NCI-H2227 treated with DMSO at 0.1 percent for 48 hours (cell line): Measurements from ENCODE around the gene TP63.

Experiments
- DNase-seq: peaks from one replicate; lab custom pipeline; 2025; lab: John Stamatoyannopoulos, UW

The TP63 gene

DNA sequence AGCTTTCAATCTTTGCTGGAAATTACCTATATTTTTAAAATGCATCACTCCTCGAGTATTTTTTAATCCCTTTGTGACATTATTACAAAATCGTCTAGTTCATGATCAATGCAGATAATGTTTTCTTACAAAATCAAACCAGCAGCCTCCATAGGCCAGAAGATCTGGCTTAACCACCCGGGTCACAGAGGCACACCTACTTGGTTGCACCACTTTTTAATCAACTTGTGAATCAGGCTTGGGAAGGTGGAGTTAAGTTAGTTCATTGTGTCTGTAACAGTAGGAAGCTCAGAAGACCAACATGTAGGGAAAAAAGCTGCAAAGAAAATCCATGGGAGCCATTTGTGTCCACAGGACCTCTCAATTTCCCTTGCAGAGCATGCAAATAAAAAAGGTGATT lies 148.0 kb downstream of the TP63 start:
- no peak for DNase-seq

DNA sequence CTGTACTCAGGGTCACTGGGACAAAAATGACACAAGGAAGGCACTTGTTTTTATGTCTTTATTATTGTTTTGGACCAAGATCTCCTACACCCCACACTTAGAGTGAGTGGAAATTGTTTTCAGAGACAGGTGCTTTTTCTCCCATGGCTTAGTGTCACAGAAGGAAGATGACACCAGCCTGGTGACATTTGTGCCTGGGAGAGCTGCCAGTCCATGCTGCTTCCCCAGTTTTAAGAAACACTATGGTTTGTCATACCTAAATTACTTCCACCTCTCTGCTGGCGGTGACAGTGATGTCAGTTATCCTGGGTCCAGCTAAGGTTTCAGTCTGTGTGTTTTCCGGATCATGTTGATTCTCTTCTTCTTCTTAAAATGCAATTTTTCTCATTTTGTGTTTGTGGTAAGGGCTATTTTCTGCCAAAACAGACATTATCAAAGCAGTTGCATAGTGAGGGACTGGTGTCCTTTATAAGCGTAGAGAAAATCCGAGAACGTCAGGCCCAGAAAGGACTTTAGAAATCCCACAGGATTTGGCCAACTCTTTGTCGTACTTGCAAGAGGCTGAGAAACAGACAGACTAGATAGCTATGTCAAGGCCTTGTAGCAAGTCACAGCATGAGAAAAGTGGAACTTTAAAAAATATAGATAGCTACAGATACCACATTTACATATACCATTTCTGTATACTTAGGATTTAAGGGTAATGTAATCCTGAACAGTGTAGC lies 149.5 kb downstream of the TP63 start:
- no peak for DNase-seq

DNA sequence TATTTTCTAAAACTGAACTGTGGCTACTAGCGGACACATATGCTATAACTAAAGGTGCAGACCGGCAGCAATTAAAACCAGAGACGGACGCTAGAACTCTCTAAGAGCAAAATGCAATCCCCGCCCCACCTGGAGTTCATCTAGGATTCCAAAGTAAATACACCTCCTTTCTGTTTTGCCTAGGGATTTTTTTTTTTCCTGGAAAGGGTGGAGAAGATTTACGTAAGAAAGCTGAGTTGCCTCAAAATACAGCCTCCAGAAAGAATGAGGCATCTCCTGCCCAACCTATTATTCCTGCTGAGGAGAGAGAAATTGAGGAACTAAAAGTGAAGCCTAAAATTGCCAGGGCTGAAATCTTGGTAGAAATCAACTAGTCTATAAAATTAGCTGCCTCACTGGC lies 150.2 kb downstream of the TP63 start:
- no peak for DNase-seq

DNA sequence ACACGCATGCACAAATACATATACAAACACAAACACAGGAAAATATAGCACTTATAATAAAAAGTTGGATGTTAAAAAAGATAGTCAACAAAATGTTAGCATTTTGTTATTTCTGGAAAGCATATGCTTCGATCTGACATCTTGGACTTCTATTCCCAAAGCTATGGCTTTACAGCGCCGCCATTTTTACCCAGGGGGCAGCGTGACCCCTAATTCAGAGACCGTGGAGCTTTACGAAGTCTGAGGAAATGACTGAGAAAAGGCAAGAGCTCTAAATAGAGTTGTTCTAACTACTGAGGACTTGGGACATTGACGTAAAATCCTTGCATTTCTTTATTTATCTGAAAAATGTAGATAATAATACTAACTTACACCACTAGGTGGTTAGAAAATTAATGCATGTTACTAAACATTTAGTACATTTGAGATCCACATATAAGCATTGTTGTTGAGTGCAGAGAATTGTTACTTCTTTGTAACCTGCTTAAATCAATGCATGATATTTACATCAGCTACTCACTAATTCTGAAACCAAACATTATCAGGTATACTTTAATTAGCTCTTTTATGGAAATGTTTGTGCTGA lies 155.4 kb downstream of the TP63 start:
- DNase-seq = no peak

DNA sequence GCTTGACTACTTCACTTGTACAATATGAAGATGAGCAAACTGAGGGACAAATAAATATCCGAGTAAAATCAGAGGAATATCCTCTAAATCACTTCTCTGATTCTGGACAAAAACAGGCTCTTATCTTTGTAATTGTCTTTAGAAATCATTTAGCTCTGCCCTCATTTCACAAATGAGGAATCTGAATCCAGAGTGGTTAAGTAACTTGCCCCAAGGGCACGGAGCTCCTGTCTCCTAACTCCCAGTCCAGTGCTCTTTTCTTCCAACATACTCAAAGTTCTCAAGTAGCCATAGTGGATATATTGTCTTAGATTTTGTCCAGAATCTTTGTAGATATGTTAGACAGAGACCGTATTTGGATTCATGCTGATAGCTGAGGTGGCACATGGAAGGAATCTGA lies 156.0 kb downstream of the TP63 start:
- no peak for DNase-seq

DNA sequence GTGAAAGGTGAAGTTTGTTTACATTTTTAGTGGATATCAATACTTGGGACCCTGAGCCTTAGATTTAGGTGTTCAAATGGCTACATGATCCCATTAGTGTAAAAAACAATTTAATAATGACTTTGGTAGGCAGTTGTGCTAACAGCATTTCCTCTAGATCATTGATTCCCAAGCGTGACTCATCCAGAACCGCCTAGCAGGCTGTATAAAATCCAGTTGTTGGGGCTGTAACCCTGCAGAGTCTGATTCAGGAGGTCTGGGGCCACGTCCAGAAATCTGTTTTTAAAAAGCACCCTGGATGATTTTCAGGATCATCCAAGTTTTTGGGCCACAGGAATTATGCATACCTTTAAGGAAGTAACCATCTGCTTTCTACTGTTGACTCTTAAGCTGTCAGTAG lies 156.4 kb downstream of the TP63 start:
- no peak for DNase-seq

DNA sequence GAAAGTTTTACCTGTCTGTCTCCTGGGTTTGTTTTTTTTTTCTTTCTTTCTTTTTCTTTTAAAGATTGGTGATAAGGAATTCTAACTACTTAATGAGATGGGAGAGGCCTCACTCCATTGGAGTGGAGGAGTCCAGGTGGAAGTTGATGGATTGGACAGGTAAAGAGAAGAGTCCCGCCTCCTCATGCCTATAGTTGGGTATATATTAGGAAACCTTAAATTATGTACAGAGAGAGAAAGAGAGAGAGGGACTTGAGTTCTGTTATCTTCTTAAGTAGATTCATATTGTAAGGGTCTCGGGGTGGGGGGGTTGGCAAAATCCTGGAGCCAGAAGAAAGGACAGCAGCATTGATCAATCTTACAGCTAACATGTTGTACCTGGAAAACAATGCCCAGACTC lies 158.2 kb downstream of the TP63 start:
- no peak for DNase-seq

DNA sequence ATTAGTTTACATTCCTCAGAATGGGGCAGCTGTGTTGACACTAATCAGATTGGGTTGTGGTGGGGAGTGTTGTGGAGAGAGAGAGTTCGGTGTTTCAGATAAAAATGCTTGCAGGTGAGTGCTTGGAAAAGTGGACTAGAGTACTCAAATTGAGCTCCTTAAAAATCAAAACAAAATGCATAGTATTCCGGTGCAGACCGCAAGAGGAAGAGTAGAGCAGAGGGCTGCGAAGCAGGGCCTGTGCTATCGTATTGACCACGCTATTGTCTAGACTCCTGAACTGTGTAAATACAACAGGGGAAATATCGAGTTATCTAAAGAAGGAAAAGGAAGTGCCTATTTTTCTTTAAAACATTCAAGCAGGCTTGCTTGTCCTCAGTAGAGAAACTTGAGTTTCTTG lies 159.5 kb downstream of the TP63 start:
- no peak for DNase-seq

DNA sequence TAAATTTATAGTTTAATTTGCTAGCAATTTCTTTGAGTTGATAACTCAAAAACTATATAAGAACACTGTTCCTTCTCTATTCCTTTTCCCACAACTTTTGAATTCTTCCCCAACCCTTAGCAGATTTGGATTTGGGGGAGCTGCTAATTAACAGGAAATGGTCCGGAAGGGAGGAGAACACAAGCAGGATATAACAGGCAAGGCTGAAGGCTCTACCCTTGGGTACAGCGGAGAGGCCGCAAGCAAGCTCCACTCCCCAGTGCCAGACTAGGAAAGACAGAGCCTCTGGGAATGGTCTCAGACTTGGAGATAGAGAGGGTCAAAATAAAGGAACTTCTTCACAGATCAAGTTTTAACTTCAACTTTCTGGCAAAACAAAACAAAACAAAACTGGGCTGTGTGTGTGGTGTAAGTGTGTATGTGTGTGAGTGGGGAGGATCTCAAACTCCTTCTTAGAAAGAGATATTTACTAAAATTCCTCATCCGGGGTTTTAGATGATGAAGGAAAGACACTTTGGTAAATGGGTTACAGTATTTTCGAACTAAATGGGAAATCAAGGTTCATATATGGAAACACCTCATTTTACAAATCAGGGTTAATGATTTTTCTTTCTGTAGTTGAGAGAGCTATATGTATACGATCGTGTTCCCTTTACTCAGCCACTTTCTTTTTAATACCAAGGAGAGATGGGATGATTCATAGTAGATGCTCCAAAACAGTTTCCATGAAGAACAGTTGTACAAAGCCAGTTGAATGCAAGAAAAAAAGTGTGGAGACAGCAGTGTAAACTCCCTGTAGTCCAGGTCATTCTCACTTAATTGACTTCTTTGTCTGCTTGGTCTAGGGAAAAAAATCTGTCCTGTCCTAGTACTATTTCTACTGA lies 161.1 kb downstream of the TP63 start:
- DNase-seq = no peak

DNA sequence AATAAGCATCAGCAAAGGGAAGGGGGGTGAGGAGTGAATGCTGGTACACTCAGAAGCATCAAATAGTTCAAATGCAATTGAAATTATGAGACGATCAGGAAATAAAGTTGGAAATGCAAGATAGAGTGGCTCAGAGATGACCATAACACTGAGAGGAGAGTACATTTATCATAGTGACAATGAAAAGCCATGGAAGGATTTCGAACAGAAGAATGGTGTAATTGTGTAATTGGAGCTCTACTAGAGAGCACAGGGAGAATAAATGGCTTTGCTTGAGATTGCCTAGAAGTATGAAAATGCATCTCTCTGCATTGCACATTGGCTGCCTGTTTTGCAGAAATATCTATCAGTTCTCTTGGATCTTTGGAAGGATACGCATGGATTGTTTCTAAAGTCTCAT lies 163.3 kb downstream of the TP63 start:
- DNase-seq = no peak

DNA sequence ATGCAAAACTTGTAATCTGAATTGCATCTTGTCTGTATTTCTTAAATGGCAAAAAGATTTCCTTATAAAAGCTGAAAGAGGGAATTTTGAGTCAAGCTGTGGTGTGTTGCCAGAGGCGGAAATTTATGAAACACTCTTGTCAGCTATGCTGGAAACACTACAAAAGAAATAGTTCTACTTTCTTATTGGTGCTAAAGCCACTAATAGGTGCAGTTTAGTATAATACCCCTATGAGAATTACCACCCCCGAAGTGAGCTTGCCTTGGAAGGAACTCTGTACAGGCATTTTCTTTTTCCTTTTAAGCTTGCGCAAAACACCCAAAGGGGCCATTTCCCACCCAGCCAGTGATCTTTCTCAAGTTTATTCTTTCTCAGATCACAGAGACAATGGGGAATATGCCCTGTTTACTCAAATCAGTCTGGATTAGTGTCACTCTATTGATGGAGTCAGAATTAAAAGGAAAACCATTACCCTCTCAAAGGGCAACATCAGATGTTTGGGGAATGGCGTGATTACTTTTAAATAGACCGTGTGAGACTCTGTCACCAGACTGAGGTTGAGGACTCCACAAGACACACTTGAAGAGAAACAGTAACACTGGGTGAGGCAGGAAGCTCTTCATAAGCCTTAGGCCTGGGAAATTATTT lies 166.0 kb downstream of the TP63 start:
- DNase-seq = no peak

DNA sequence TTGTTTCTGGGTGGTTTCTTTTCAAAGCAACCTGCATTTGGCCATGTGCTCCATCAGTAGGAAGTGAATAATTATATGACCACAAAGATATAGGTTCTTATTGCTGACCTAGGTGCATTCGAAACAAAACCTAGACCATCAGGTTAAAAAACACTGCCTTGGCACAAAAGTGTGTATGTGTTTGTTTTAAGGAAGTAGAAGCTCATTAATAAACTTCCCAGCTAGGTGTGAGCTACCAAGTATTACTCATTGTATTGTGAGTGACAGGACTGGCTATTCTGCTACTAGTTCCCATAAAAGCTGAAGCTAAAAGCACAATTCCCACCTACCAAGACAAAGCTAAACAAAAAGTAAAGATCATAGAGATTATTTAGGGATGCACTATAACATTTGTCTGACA lies 168.2 kb downstream of the TP63 start:
- no peak for DNase-seq

DNA sequence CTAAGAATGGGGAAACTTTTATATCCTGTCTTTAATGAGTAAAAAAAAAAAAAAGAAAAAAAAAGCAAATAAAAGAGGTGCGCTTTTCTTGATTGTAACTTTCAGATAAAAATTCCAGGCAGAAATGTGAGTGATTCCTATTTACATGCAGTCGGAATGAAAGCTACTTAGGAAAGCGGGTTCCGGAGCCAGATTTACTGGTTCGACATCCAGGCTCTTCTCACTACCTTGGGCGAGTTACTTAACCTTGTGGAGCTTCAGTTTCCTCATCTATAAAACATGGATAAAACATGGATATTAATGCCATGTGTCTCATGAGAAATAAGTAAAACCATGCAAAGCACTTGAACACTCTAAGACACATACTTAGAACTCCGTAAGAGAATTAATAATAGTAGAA lies 169.2 kb downstream of the TP63 start:
- DNase-seq = no peak

DNA sequence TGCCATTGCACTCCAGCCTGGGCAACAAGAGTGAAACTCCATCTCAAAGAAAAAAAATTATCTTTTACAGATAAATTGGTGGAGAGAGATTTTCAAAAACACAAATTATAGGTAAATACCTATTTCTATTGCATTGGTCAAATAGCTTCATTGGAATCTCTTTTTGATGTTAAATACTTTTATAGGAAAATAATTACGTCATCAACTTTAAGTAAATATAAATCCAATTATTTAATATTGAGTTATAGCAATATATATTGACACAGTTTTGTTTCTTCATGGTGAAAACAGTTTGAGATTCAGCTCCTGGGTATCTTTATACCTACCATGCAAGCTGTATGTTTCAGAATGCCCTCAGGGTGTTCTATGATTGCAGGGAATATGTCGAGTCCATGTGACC lies 172.1 kb downstream of the TP63 start:
- DNase-seq = no peak

DNA sequence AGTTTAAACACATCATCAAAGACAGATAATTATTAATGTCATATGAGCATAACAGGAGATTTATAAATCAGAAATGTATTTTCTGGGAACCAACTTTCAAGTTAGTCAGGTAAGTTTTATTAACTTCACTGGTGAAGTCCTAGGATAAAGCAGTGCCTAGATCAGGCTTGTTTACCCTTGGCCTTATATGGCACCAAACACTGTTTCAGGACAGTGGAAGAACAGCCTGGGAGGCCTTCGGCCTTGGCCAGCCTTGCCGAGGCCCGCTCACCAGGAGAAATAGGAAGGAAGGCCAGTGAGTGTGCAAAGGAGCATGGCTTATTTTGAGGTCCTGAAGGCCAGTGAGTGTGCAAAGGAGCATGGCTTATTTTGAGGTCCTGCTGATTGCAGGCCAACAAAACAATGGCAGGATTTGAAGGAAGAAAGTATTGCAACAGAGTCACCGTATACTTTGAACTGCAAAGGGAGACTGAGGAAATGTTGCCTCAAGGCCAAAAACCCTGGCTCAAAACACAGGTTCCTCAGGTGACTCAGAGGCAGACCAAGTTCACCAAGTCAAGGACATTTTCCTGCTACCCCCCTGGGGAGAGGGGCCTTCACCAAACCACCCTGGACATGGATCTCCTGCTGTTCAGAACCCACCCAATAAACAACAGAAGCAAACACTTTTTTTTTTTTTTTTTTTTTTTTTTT lies 174.3 kb downstream of the TP63 start:
- no peak for DNase-seq

DNA sequence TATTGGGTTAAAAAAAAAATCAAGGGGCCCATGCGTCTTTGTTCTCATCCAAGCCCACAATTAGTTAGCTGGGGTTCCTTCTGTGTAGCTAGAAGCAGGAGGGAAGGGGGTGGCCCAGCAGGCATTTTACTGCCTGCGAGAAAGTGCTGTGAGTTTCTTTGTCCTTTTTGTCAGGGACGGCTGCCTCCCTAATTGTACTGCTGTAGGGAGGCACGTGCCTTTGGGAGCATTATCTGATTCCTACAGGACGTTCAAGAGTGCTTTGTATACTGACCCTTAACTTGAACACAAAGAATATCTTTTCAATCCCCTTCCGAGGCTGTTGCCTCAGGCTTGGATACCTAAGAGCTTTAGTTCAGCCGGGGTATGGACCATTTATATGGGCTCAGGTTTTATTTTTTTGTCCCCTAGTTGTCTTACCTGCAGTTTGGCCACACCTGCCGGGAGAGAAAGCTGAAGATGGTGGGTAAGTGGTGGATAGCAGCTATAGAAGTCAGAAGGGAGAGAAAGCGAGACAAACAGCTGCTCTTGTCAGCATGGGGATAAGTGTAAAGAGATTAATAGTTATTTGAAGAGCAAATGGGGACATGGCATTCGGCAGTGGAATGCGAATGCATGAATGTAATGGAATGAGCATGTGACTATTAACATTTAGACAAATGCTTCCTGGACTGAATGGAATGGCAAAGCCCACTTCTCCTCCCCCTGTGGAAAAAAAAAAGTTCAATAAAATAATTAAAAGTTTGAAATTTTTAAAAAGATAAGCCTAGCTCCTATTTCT lies 175.2 kb downstream of the TP63 start:
- DNase-seq = no peak

DNA sequence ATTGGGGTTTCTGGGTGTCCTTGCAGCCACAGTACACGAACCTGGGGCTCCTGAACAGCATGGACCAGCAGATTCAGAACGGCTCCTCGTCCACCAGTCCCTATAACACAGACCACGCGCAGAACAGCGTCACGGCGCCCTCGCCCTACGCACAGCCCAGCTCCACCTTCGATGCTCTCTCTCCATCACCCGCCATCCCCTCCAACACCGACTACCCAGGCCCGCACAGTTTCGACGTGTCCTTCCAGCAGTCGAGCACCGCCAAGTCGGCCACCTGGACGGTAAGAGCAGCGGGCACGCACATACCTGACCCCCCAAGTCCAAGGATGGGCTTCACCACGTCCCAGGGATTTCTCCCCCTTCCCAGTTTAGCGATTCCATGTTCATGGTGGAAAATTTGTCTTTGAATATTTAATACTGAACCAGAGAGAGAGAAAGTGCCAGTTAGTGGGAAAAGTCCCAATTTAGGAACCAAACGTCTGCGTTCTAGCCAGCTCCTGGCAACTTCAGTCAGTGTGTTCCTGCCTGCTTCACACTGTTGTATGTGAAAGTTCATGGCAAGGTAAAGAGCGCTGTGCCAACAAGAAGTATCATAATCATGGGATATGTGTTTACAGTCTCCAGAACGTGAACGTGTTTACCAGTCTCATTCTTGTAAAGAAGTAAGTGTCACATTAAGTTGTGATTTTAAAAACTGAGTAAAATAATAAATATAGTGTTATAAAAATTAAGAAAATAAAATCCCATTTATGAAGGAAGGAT lies 177.2 kb downstream of the TP63 start:
- DNase-seq = no peak

DNA sequence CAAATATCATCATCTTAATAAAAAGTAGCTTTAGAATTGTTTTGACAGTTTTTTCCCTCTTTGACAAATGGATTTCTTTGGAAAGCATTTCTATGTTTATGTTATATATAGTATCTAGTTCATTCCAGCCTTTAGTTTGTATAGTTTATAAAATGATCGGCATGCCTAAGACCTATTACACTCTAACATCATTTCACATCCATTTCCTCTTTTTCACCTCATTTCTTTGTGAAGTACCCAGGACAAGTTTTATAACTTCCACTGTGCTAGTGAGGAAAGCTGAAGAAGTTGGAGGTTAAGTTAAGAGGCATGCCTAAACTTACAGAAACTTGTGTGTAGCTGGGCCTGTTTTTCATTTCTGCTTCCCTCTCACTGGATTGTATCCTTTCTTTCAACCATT lies 178.4 kb downstream of the TP63 start:
- no peak for DNase-seq

DNA sequence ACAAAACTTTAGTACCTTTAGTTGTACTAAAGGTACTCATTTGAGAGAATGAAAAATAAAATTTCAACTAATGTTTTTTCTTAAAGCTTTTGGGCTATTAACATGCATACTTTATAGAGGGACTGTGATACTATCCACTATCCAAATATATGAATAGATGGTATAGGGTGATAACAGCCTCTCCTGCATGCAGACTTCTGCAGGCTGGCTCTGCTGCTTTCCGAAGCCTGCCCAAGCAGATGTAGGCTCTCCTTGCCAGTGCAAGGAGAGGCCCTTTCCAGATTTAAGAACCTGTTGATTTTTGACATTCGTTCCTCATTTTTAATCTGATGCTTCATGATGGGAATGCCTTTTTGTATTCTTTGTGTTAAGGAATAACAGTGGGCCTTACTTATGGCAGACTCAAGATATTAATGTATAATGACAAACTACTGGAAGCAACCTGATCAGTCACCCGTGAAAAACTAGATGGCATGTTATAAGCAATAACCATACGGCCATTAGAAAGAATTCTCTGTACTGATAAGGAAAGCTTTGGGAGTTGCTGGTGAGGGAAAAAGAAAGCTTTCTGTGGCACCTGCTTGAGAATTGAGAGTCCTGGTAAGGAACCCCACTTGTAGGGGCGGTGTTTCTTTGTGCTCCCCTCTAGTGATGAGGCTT lies 181.7 kb downstream of the TP63 start:
- DNase-seq = no peak

DNA sequence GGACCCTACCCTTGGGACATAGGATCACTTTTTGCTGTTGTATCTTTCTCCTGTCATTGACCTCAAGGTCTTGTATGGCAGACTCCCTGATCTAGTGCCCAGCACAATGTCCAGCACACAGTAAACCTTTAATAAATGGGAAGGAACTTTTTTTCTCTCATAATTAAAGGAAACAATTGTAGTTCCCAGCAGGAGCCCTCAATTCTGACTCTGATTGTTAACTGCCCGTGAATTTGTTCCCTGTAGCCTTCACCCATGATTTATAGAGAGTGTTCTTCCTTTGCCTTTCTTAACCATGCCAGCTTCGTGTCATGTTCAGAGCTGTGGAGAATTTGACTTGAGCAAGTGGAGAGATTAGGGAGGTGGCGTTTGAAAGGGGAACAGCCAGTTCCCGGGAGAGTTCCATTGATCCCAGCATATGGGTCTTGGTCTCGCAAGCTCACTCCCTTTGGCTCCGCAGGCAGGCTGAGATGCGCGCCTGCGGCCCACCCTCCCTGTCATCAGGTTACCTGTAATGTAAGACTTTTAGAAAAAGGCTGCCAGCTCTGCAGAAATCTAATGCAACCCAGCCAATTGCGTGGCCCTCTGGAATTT lies 182.6 kb downstream of the TP63 start:
- DNase-seq = no peak
